ENCODE measurements around the gene STAC2.
"Not testable (repeated sequence)": the region's sequence is repeated elsewhere in the genome, so short reads cannot be mapped to it uniquely, and the experiment has no call there.

Gene STAC2

GRCh38 chr17:39225308-39225958 lies at the start of gene STAC2:
Gene STAC2, minus strand, starts transcription at chr17:39225945. Its CDS starts 443 bp downstream, at chr17:39225502.
- DNase-seq (ENCODE audit: low read depth in 2 of 2) = no peak

GRCh38 chr17:39271546-39271945 lies 45.8 kb upstream of the STAC2 start:
- DNase-seq (ENCODE audit: low read depth in 2 of 2) = no peak

GRCh38 chr17:39270923-39271322 lies 45.2 kb upstream of the STAC2 start:
- DNase-seq (ENCODE audit: low read depth in 2 of 2) = no peak

GRCh38 chr17:39264119-39264518 lies 38.4 kb upstream of the STAC2 start:
- no peak for DNase-seq (ENCODE audit: low read depth in 2 of 2)

DNA sequence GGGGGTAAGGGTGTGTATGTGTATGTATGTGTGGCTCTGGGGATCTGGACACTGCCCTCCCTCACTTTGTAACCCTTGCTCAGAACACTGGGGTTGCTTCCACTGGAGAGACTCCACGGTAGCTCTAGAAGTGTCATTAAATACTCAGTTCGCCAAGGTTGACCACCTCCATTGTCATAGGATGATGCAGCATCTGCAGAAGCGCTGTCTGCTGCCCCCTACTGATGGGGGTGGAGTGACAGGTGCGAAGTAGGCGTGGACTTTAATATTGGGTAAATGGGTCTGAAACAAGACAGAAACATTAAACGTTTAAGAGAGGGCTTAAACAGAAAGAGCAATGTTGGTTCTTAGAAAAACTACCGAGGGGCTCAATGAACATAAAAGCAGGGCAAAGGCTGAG lies 35.5 kb upstream of the STAC2 start:
- DNase-seq (ENCODE audit: low read depth in 2 of 2) = no peak

- no peak for DNase-seq (ENCODE audit: low read depth in 2 of 2)
Observed at GRCh38 chr17:39252788-39253460, 27.2 kb upstream of the STAC2 start.

GRCh38 chr17:39251997-39252396 lies 26.3 kb upstream of the STAC2 start:
- no peak for DNase-seq (ENCODE audit: low read depth in 2 of 2)

DNA sequence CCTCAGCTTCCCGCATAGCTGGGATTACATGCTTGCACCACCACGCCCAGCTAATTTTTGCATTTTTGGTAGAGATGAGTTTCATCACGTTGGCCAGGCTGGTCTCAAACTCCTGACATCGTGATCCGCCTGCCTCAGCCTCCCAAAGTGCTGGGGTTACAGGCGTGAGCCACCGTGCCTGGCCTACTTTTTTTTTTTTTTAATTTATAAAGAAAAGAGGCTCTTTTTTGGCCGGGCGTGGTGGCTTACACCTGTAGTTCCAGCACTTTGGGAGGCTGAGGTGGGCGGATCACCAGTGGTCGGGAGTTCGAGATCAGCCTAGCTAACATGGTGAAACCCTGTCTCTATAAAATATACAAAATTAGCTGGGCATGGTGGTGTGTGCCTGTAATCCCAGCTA lies 24.3 kb upstream of the STAC2 start:
- DNase-seq (ENCODE audit: low read depth in 2 of 2) = not testable (repeated sequence)

DNA sequence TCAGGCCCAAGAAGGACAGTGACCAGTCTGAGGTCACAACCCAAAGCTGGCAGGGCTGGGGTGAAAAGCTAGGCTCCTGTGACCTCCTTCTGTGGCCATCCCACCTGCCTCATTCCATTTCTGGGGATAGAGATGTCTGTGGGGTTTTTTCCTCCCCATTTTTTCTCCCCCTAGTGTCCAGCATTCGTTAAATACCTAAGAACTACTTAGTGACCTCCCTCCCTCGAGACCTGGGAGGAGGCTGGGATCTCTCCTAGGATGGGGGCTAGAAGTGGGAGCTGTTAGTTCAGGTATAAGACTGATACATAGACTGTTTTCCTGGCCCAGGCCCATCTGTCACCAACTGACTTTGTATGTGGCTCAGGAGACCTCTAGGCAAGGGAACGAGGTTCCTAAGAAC lies 20.5 kb upstream of the STAC2 start:
- DNase-seq (ENCODE audit: low read depth in 2 of 2) = no peak

GRCh38 chr17:39244600-39245570 lies 19.1 kb upstream of the STAC2 start:
- DNase-seq (ENCODE audit: low read depth in 2 of 2) = peak; percentile 67 to 82

DNA sequence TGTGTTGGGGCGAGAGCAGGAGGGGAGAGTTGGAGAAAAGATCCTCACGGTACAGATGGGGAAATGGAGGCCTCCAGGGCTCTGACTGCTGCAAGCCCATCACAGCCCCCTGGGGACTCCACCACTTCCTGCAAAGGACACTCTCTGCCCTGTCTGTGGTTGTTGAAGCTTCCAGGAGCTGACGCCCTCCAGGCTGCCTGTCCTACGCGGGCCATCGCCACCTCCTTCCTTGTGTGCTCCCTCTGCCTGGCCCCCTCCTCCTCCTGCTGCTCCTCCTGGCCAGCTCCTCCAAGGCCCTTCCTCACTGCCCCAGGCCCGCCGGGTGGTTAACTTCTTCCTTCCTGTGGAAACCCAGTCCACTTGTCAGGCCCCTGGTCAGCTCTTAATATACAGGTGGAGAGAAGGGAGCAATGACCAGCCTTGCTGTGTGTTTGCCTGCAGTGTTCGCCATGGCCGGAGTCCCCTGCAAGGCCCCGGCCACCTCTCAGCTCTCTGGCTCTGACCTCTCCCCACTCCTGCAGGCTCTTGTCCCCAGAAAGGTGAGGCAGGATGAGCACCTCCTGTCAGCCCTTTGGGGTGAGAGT lies 18.4 kb upstream of the STAC2 start:
- DNase-seq (ENCODE audit: low read depth in 2 of 2) = no peak

GRCh38 chr17:39243155-39243554 lies 17.4 kb upstream of the STAC2 start:
- DNase-seq (ENCODE audit: low read depth in 2 of 2) = no peak

- no peak for DNase-seq (ENCODE audit: low read depth in 2 of 2)
Observed at GRCh38 chr17:39240631-39241030, 14.9 kb upstream of the STAC2 start.

DNA sequence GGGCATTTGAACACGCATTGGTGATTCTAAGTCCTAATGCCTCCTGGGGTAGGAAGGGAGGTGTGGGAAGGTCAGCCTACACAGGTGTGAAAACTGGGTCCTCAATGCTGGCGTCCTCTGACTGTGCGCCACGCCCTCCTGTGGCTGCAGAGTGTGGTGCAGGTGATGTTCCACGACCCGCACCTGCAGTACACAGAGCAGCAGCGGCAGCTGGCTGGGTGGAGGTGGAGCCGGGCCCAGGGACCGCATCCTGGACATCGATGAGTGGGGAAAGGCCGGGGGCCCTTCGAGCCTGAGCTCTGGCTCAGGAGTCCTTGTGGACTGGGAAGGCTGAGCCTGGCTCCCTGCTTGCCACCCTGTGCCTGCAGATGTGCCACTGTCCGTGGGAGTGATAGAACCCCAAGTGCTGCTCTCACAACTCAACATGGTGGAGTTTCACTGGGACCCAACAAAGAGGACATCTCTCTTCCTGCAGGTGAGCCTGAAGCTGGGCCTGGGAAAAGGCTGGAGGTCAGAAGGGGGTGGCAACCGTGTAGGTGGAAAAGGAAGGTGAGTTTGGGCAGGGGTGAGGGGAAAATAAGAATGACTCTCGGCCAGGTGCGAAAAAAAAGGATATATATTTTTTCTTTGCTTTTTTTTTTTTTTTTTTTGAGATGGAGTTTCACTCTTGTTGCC lies 14.0 kb upstream of the STAC2 start:
- peak; percentile 40 to 43 for DNase-seq (ENCODE audit: low read depth in 2 of 2)

DNA sequence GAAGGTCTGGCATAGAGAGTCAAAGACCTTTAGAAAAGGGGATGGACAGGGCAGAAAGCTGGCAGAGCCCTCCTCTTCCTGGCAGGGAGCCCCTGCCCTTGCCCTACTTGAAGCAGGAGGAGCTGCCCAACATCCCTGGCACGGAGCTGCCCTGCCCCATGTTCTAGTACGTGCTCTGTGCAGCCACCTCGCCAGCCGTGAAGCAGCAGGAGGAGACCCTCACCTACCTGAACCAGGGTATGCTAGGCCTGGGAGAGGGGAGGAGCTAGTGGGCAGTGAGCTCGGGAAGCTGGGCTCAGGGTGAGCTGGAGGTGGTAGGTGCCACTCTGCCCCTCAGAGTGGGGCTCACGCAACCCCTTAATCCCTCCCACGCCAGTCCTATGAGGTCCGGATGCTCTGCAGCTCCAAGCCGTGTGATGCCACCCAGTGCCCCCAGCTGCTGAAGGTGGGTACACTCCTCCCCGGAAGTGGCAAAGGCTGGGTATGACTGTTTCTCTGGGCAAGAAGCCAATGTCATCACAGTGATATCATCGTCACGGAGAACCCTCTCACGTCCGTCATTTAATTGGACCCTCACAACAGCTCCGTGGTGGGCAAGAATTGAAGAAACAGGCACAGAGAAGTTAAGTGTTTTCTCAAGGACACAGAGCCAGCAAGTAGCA lies 12.7 kb upstream of the STAC2 start:
- DNase-seq (ENCODE audit: low read depth in 2 of 2) = peak; percentile 74 to 79

- DNase-seq (ENCODE audit: low read depth in 2 of 2) = no peak
Observed at GRCh38 chr17:39237586-39237985, 11.8 kb upstream of the STAC2 start.

- no peak for DNase-seq (ENCODE audit: low read depth in 2 of 2)
Observed at GRCh38 chr17:39236981-39237441, 11.3 kb upstream of the STAC2 start.

- DNase-seq (ENCODE audit: low read depth in 2 of 2) = no peak
Observed at GRCh38 chr17:39236450-39236927, 10.7 kb upstream of the STAC2 start.

DNA sequence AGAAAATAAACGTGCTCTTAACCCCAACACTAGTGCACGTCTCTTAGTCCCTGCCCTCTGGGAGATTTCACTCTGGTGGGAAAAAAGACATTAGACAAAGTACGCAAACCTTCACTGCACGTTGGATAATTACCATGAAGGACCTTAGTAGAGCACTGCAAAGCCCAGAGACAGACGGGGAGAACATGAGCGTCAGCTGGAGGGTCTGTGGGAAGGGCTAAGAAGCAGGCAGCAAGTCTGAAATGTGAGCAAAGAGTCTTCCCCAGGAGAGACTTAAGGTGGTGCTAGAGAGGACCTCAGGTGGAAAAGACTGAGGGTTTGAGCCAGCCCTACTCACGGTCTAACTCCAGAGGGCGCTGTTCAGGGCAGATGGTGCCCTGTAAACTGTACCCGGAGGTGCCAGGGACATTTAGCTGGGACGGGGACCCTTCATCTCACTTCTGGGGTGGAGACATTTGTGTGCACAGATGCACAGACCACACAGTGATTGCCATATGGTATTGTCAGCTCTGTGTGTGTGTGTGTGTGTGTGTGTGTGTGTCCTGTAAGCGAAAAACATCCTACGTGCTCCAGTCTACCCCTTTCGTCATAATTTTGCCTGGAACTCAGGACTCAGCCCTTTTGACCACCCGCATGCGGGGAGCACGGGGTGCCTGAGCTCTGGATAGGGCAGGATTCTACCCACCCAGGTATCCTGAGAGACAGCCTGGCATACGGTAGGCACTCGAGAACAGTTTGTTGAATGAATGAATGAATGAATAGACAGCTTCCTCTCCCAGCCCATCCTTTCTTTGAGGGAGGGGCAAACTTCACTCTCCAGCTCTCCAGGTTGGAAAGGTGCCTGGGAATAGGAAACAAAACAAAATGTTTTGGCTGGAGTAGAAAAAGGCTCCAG lies 10.1 kb upstream of the STAC2 start:
- no peak for DNase-seq (ENCODE audit: low read depth in 2 of 2)
